IMR-90 (cell line): Measurements from ENCODE around the gene CDK18. TPM values are rescaled to one million over a fixed set of nuclear protein-coding genes. Genes with fewer than 3 reads are reported as not detected.

ENCODE experiments used
- ATAC-seq: fragments of 200-7000 bp; cut with Tn5 transposase; 2 replicates; pipeline ENCODE4 v1.9.1; 2020; ENCODE audit warnings: low read depth, mild to moderate bottlenecking, moderate library complexity
- BruUV-seq: library from RNA; stranded (reverse); fragments of 400-500 nt; replicated peaks from 2 replicates; lab custom pipeline; 2021; lab: Mats Ljungman, UMichigan
- CTCF ChIA-PET: fragments of 300-600 bp; formaldehyde crosslinking; extraction: SDS; loops from one replicate; lab custom pipeline; 2021; ENCODE audit warnings: antibody characterized with exemption; lab: Yijun Ruan, JAX
- POLR2A ChIA-PET: fragments of 300-600 bp; sonication (Branson Sonifier 250); formaldehyde crosslinking; loops from one replicate; lab custom pipeline; 2022; ENCODE audit warnings: antibody characterized with exemption; ENCODE audit not compliant: unreplicated experiment; lab: Charles Lee
- DNase-seq: peaks from one replicate; pipeline ENCODE4 v3.0.0; 2013
- H2AFZ ChIP-seq: replicated peaks from 2 replicates; pipeline ENCODE3; 2013; ENCODE audit warnings: low read length, mild to moderate bottlenecking; ENCODE audit not compliant: poor library complexity
- H2AK5ac ChIP-seq: 2 replicates; pipeline ENCODE4 v1.6.1; 2013; ENCODE audit warnings: low read depth, low read length, inconsistent platforms
- H2AK9ac ChIP-seq: replicated peaks from 2 replicates; pipeline ENCODE3; 2013; ENCODE audit warnings: mild to moderate bottlenecking, low read depth, low read length, moderate library complexity; ENCODE audit not compliant: poor library complexity
- H2BK120ac ChIP-seq: 2 replicates; pipeline ENCODE4 v1.6.1; 2013; ENCODE audit warnings: low read depth, low read length, inconsistent platforms
- H2BK15ac ChIP-seq: 3 replicates; pipeline ENCODE4 v1.6.1; 2013; ENCODE audit warnings: low read depth, low read length, inconsistent platforms
- H2BK20ac ChIP-seq: 2 replicates; pipeline ENCODE4 v1.6.1; 2013; ENCODE audit warnings: low read depth, mild to moderate bottlenecking, inconsistent platforms, low read length, moderate library complexity
- H2BK5ac ChIP-seq: 2 replicates; pipeline ENCODE4 v1.6.1; 2013; ENCODE audit warnings: mild to moderate bottlenecking, low read depth, low read length, inconsistent platforms; ENCODE audit not compliant: poor library complexity, severe bottlenecking
- H3K14ac ChIP-seq: replicated peaks from 2 replicates; pipeline ENCODE4 v1.6.1; 2013; ENCODE audit warnings: low read depth, low read length, inconsistent platforms
- H3K18ac ChIP-seq: 2 replicates; pipeline ENCODE4 v1.6.1; 2013; ENCODE audit warnings: low read depth, low read length, control low read depth
- H3K23ac ChIP-seq: 2 replicates; pipeline ENCODE4 v1.6.1; 2013; ENCODE audit warnings: low read depth, low read length, inconsistent platforms
- H3K27ac ChIP-seq: 2 replicates; pipeline ENCODE4 v1.5.1; 2013; ENCODE audit warnings: mild to moderate bottlenecking, control low read depth, low read length; ENCODE audit not compliant: insufficient read depth
- H3K27me3 ChIP-seq: 2 replicates; pipeline ENCODE4 v1.6.1; 2013; ENCODE audit warnings: low read length; ENCODE audit not compliant: control insufficient read depth, insufficient read depth
- H3K36me3 ChIP-seq: 2 replicates; pipeline ENCODE4 v1.6.1; 2013; ENCODE audit warnings: low read length, mixed read lengths; ENCODE audit not compliant: control insufficient read depth, insufficient read depth
- H3K4ac ChIP-seq: 2 replicates; pipeline ENCODE4 v1.6.1; 2013; ENCODE audit warnings: low read depth, low read length, inconsistent platforms
- H3K4me1 ChIP-seq: 2 replicates; pipeline ENCODE4 v1.6.1; 2013; ENCODE audit warnings: low read length, mixed read lengths; ENCODE audit not compliant: control insufficient read depth, insufficient read depth
- H3K4me2 ChIP-seq: 2 replicates; pipeline ENCODE4 v1.6.1; 2013; ENCODE audit warnings: low read depth, mild to moderate bottlenecking, control low read depth, low read length, moderate library complexity
- H3K4me3 ChIP-seq: 2 replicates; pipeline ENCODE4 v1.5.1; 2013; ENCODE audit warnings: low read depth, mild to moderate bottlenecking, control low read depth, low read length, moderate library complexity; ENCODE audit not compliant: insufficient read depth
- H3K56ac ChIP-seq: 2 replicates; pipeline ENCODE4 v1.6.1; 2013; ENCODE audit warnings: low read length, inconsistent platforms; ENCODE audit not compliant: insufficient read depth; ENCODE audit errors: extremely low read depth
- H3K79me1 ChIP-seq, 2 experiments: 2 replicates each; pipeline ENCODE4 v1.6.1; 2013; ENCODE audit warnings: low read length in 2 of 2, inconsistent platforms in 1 of 2, low read depth in 1 of 2
- H3K9ac ChIP-seq: 2 replicates; pipeline ENCODE4 v1.6.1; 2013; ENCODE audit warnings: low read depth, low read length, control low read depth
- H3K9me1 ChIP-seq: 2 replicates; pipeline ENCODE4 v1.6.1; 2013; ENCODE audit warnings: low read length, inconsistent platforms; ENCODE audit not compliant: insufficient read depth
- H3K9me3 ChIP-seq: 2 replicates; pipeline ENCODE4 v1.6.1; 2013; ENCODE audit warnings: low read length; ENCODE audit not compliant: control insufficient read depth, insufficient read depth
- H4K20me1 ChIP-seq: 2 replicates; pipeline ENCODE4 v1.6.1; 2013; ENCODE audit warnings: low read length, inconsistent platforms; ENCODE audit not compliant: insufficient read depth
- H4K5ac ChIP-seq: 2 replicates; pipeline ENCODE4 v1.6.1; 2013; ENCODE audit warnings: mild to moderate bottlenecking, low read depth, low read length, control low read depth
- H4K8ac ChIP-seq, 2 experiments: 2 replicates each; pipeline ENCODE4 v1.6.1; 2013; ENCODE audit warnings: low read depth in 2 of 2, low read length in 2 of 2, control low read depth in 1 of 2, inconsistent platforms in 1 of 2
- H4K91ac ChIP-seq: 2 replicates; pipeline ENCODE4 v1.6.1; 2013; ENCODE audit warnings: low read depth, low read length, inconsistent platforms; ENCODE audit not compliant: insufficient read depth
- BHLHE40 ChIP-seq: fragments of 150-350 bp; IDR thresholded peaks from 2 replicates; pipeline ENCODE4 v1.6.1; 2016; ENCODE audit warnings: mild to moderate bottlenecking, low read depth, low read length
- CEBPB ChIP-seq: IDR thresholded peaks from 2 replicates; pipeline ENCODE4 v1.6.1; 2012; ENCODE audit warnings: low read depth, low read length, improper control_type of control experiment
- CHD1 ChIP-seq: IDR thresholded peaks from 2 replicates; pipeline ENCODE4 v1.6.1; 2012; ENCODE audit warnings: low read depth, low read length, improper control_type of control experiment
- CTCF ChIP-seq: conservative IDR thresholded peaks from 2 replicates; pipeline ENCODE4 v1.5.1; 2012; ENCODE audit warnings: mild to moderate bottlenecking, low read depth, low read length, improper control_type of control experiment
- ELK1 ChIP-seq: fragments of 150-350 bp; IDR thresholded peaks from 2 replicates; pipeline ENCODE4 v1.6.1; 2016; ENCODE audit warnings: low read depth, mild to moderate bottlenecking, low read length, moderate library complexity, borderline replicate concordance
- FOS ChIP-seq: fragments of 150-350 bp; IDR thresholded peaks from 2 replicates; pipeline ENCODE4 v1.6.1; 2016; ENCODE audit warnings: low read depth, low read length
- MAFK ChIP-seq: IDR thresholded peaks from 2 replicates; pipeline ENCODE4 v1.6.1; 2012; ENCODE audit warnings: low read depth, low read length, improper control_type of control experiment
- MAZ ChIP-seq: IDR thresholded peaks from 2 replicates; pipeline ENCODE4 v1.6.1; 2012; ENCODE audit warnings: low read depth, mild to moderate bottlenecking, low read length, improper control_type of control experiment, moderate library complexity, borderline replicate concordance
- MXI1 ChIP-seq: IDR thresholded peaks from 2 replicates; pipeline ENCODE4 v1.6.1; 2012; ENCODE audit warnings: low read depth, mild to moderate bottlenecking, low read length, moderate library complexity, borderline replicate concordance
- NFE2L2 ChIP-seq: fragments of 150-350 bp; IDR thresholded peaks from 2 replicates; pipeline ENCODE4 v1.6.1; 2016; ENCODE audit warnings: low read depth, mild to moderate bottlenecking, low read length
- POLR2A ChIP-seq: IDR thresholded peaks from 2 replicates; pipeline ENCODE4 v1.6.1; 2012; ENCODE audit warnings: mild to moderate bottlenecking, low read depth, low read length
- RAD21 ChIP-seq: IDR thresholded peaks from 2 replicates; pipeline ENCODE4 v1.6.1; 2012; ENCODE audit warnings: low read length, improper control_type of control experiment
- RCOR1 ChIP-seq: IDR thresholded peaks from 2 replicates; pipeline ENCODE4 v1.6.1; 2012; ENCODE audit warnings: mild to moderate bottlenecking, low read length, improper control_type of control experiment; ENCODE audit not compliant: insufficient replicate concordance
- RFX5 ChIP-seq: IDR thresholded peaks from 2 replicates; pipeline ENCODE4 v1.8.0; 2012; ENCODE audit warnings: low read depth, mild to moderate bottlenecking, low read length, moderate library complexity
- SMC3 ChIP-seq: fragments of 150-350 bp; IDR thresholded peaks from 2 replicates; pipeline ENCODE4 v1.6.1; 2016; ENCODE audit warnings: low read depth, mild to moderate bottlenecking, antibody characterized with exemption, low read length, moderate library complexity
- USF2 ChIP-seq: fragments of 150-350 bp; IDR thresholded peaks from 2 replicates; pipeline ENCODE4 v1.6.1; 2017; ENCODE audit warnings: mild to moderate bottlenecking, antibody characterized with exemption, low read length, low read depth
- WGBS, 2 experiments: methylation state at CpG; one replicate each; pipeline versions ENCODE4 v1.1.5 to v1.1.7; 2013; ENCODE audit warnings: missing lambda C conversion rate in 2 of 2; ENCODE audit not compliant: insufficient read length in 1 of 2; ENCODE audit errors: extremely low coverage in 2 of 2; 5-methylcytosine and 5-hydroxymethylcytosine counted together
- dilution Hi-C: fragments of 300-500 bp; cut with HindIII; formaldehyde crosslinking; loops from one replicate; pipeline ENCODE4 v1.14.3; 2018; ENCODE audit warnings: low sequenced_read_pairs; ENCODE audit not compliant: unreplicated experiment
- in situ Hi-C: fragments of 300-500 bp; cut with MboI; formaldehyde crosslinking; loops from 3 replicates; pipeline ENCODE4 v1.14.3; 2019; ENCODE audit warnings: low sequenced_read_pairs, inconsistent platforms, mixed read lengths
- intact Hi-C: fragments of 100-400 bp; cut with micrococcal nuclease; formaldehyde crosslinking; loops from 2 replicates; pipeline ENCODE4 v1.10.0; 2022
- polyA plus RNA-seq, 3 experiments: library from polyadenylated mRNA; depleted of rRNA; stranded (reverse); fragments of >200 nt; gene quantifications; 2 replicates each; pipeline ENCODE4 v1.2.3, GENCODE V29; 2012; ENCODE audit warnings: low replicate concordance in 1 of 3
- total RNA-seq: library from RNA; depleted of rRNA; stranded (reverse); fragments of >200 nt; gene quantifications from 2 replicates; pipeline ENCODE4 v1.2.3, GENCODE V29; 2012

CDK18 gene
- total and polyA plus RNA-seq, 2 of the 4 experiments (the other 2 are of a cell fraction): 0.18 to 0.48 TPM

- POLR2A ChIA-PET: interaction anchor here (0.6 kb wide), 1 partner anchor 8 kb away, joined by 3 read pairs; no protein-coding TSS in a partner anchor
- dilution Hi-C loops: no loop called here
- CTCF ChIA-PET: interaction anchor here (1.1 kb wide), 1 partner anchor 11 kb away, joined by 4 read pairs; no protein-coding TSS in a partner anchor
These were observed 1.3 kb downstream of the CDK18 start for GRCh38 chr1:205505791-205506190.

More at GRCh38 chr1:205505791-205506190, 1.3 kb downstream of the CDK18 start:
- H3K14ac ChIP-seq: no peak overlapping the region
- DNase-seq (no peak), ATAC-seq (no peak)
- H3K27me3 ChIP-seq: peaks cover 66% of the 10 kb centered on the region
- WGBS, 2 experiments: 0% methylated on average over 1 of the region's 15 CpGs; no CpG with 5 or more reads in 1 of the 2 experiments
- H3K36me3 ChIP-seq: no peaks in the 10 kb centered on the region
- H4K20me1 ChIP-seq: no peaks in the 10 kb centered on the region; the same call in 1 of the 2 replicates
- H2BK15ac ChIP-seq: no peak overlapping the region
- no TSS peak for BruUV-seq
- H3K4me2 ChIP-seq: no peak overlapping the region
- H2AFZ ChIP-seq: no peak overlapping the region
- no peak overlapping the region for H2BK5ac ChIP-seq
- TF ChIP-seq CHD1 (no peak), SMC3 (no peak), BHLHE40 (no peak), USF2 (no peak), ELK1 (no peak), CTCF (no peak), NFE2L2 (no peak), CEBPB (no peak), MAZ (no peak), RFX5 (no peak), MXI1 (no peak), RAD21 (no peak), MAFK (no peak), RCOR1 (no peak), FOS (no peak), POLR2A (no peak)
- no peak overlapping the region for H3K27ac ChIP-seq
- H3K9me3 ChIP-seq: no peaks in the 10 kb centered on the region; the same call in 1 of the 2 replicates
- H2BK120ac ChIP-seq: no peak overlapping the region
- H3K9ac ChIP-seq: no peak overlapping the region
- no peak overlapping the region for H3K4ac ChIP-seq
- in situ Hi-C loops: no loop called here
- no peak overlapping the region for H3K18ac ChIP-seq
- intact Hi-C loops: no loop called here
- H4K91ac ChIP-seq: no peak overlapping the region
- no peak overlapping the region for H4K5ac ChIP-seq
- no peak overlapping the region for H3K56ac ChIP-seq
- H3K4me3 ChIP-seq: no peak overlapping the region
- no peak overlapping the region for H2AK5ac ChIP-seq
- H3K9me1 ChIP-seq: no peaks in the 10 kb centered on the region
- H3K79me1 ChIP-seq: no peaks in the 10 kb centered on the region
- no peak overlapping the region for H4K8ac ChIP-seq
- H3K4me1 ChIP-seq: peaks cover 2% of the 10 kb centered on the region; the same call in 1 of the 2 replicates
- no peak overlapping the region for H3K23ac ChIP-seq
- peak overlapping the region; percentile 72 for H2AK9ac ChIP-seq
- no peak overlapping the region for H2BK20ac ChIP-seq
